ENCODE measurements around the gene SNX1.
"Not testable (repeated sequence)": the region's sequence is repeated elsewhere in the genome, so short reads cannot be mapped to it uniquely, and the experiment has no call there.

SNX1 gene

DNA sequence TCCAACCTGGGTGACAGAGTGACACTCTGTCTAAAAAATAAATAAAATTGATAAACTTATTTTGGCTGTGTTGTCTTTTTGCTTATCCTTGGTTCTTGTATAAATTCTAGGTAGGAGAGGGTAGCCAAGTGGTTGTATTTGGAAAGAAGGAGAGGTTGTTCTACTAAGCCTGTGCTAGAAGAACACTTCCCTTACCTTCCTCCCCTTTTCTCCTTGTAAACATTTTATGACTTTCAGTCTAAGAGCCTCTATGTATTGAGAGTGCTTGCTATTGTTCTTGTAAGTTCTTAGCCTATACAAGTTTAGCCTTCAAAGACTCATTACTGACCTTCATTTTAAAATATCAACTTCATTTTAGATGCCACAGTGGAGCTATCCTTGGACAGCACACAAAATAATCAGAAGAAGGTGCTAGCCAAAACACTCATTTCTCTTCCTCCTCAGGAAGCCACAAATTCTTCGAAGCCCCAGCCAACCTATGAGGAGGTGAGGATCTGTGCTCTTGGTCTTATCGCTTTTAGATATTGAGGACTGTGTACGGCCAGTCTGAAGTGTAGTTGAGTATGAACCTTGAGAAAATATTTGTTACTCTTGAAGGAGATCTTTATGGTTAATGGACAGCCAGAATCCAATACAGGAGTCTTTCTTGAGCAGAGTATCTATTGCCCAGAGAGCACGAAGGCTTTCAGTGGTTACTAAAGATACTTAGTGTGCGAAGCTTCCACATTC lies 22.1 kb downstream of the SNX1 start:
- DNase-seq (ENCODE audit: low spot score) = no peak

DNA sequence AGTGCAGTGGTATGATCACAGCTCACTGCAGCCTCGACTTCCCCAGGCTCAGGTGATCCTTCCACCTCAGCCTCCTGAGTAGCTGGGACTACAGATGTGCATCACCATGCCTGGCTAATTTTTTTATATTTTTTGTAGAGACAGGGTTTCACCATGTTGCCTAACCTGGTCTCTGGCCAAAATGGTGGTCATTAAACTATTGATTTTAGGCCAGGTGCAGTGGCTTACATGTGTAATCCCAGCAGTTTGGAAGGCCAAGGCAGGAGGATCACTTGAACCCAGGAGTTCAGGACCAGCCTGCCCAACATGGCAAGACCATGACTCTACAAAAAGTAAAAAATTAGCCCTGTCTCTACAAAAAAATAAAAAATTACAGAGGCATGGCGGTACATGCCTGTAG lies 24.5 kb downstream of the SNX1 start:
- not testable (repeated sequence) for DNase-seq (ENCODE audit: low spot score)

GRCh38 chr15:64121614-64122013 lies 25.8 kb downstream of the SNX1 start:
- DNase-seq (ENCODE audit: low spot score) = no peak

- DNase-seq (ENCODE audit: low spot score) = no peak
Observed at GRCh38 chr15:64122444-64122843, 26.7 kb downstream of the SNX1 start.

GRCh38 chr15:64122936-64123351 lies 27.2 kb downstream of the SNX1 start:
- DNase-seq (ENCODE audit: low spot score) = no peak

- no peak for DNase-seq (ENCODE audit: low spot score)
Observed at GRCh38 chr15:64125978-64126377, 30.2 kb downstream of the SNX1 start.

DNA sequence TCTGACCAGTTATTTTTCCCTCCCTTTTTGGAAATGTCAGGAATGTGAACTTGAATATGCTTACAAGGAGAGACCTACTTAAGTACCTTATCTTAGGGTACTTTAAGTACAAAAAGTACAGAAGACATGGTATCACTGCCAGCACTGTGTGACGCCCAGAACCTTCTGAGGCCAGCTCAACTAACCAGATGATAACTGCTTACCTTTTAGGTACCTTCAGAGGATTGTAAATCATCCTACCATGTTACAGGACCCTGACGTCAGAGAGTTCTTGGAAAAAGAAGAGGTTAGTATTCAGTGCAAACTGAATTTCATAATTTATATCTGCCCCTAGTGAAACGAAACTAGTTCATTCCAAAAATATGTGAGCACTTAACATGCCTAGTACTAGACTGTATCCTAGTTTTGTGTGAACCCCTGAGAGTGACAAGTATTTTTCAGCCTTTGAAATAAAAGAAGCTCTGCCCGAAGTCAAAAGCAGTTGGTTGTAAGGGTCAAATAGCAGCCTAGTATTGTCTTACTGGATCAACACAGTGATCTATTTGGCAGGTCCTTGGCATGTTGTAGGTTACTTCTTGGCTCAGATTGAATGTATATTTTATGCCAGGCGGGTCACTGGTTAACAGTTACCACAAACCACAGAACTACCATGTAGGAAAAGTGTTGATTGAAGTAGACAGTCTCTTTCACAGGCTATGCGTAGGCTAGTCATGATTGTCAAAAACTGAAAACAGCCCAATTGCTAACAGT lies 31.9 kb downstream of the SNX1 start:
- DNase-seq (ENCODE audit: low spot score) = no peak

- no peak for DNase-seq (ENCODE audit: low spot score)
Observed at GRCh38 chr15:64130159-64130558, 34.4 kb downstream of the SNX1 start.

GRCh38 chr15:64131547-64131946 lies 35.8 kb downstream of the SNX1 start:
- DNase-seq (ENCODE audit: low spot score) = no peak

DNA sequence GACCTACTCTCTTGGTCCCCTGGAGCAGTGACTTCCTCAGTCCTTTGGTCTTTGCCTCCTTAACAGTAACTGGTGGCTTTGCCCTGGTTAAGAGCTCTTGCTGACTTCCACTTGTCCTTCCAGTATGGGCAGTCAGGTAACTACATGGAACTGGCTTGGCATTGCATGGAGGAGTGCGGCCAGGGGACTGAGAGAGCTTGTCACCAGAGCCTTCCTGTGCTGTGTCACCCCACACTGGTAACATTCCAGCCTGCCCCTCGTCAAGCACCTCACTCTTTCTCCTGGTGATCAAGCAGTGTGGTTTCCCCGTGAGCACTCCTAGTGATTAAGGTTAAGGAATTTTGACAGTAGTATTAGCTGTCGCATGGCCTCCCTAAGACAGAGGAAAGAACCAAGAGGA lies 36.4 kb downstream of the SNX1 start:
- DNase-seq (ENCODE audit: low spot score) = no peak

- DNase-seq (ENCODE audit: low spot score) = no peak
Observed at GRCh38 chr15:64133623-64134344, 38.0 kb downstream of the SNX1 start.

DNA sequence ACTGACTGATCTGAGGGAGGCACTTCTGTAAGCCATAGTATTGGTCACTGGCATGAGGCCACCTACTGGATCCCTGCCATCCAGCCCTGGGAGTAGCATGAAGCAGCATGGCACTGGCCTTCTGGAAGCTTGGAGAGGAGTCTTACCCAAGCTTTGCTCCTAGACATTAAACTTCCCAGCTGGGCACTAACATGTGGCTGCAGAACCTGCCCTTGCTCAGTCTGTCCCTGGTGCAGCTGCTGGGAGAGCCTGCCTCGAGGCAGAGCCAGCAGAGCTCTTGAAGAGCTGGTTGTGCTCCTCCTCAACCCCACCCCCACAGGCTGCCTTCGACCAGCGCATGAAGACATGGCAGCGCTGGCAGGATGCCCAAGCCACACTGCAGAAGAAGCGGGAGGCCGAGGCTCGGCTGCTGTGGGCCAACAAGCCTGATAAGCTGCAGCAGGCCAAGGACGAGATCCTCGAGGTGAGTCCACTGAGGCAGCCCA lies 38.6 kb downstream of the SNX1 start:
- DNase-seq (ENCODE audit: low spot score) = no peak

DNA sequence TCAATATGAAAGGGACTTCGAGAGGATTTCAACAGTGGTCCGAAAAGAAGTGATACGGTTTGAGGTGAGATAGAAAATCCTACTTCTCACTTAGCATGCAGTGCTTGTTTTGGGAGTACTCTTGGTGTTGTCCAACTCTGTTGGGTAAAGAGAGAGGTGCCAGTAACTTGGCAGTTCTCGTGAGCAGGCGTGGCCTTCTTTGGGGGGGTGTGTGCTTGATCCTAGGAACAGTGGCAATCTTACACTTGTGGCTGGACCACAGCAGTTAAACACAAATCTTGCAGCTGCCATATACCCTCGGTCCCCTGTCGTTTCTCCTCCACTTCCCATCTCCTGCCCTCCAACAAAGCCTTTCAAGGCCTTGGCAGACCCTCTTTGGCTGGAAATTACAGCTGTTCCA lies 40.6 kb downstream of the SNX1 start:
- DNase-seq (ENCODE audit: low spot score) = no peak

- no peak for DNase-seq (ENCODE audit: low spot score)
Observed at GRCh38 chr15:64137226-64137833, 41.5 kb downstream of the SNX1 start.

DNA sequence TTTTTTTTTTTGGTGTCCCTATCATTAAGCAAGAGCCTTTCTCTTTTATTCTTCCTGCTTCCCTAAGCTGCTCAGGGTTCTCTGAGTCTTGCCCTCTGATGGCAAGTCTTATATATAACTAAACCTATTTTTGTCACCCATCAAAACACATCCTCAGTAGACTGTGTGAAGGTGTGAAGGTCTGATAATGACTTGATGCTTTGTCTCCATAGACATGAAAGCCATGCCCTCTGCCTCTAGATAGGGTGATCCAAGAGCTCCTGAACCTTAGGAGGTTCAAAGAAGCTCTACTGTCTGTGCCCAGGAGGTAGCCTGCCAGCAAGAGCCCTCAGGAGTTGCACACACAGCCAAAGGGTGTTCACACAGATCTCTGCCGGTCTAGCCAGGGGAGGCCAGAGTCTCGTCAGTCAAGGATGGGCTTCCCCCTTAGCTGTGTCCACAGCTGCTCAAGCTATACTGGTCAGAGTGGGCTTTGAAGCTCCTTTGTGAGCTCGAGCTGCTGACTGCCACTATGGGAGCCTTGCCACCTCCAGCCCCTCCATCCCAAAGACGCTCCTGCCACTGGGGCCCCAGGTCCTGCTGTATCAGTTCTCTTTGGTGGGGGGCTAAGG lies 42.7 kb downstream of the SNX1 start:
- DNase-seq (ENCODE audit: low spot score) = no peak

DNA sequence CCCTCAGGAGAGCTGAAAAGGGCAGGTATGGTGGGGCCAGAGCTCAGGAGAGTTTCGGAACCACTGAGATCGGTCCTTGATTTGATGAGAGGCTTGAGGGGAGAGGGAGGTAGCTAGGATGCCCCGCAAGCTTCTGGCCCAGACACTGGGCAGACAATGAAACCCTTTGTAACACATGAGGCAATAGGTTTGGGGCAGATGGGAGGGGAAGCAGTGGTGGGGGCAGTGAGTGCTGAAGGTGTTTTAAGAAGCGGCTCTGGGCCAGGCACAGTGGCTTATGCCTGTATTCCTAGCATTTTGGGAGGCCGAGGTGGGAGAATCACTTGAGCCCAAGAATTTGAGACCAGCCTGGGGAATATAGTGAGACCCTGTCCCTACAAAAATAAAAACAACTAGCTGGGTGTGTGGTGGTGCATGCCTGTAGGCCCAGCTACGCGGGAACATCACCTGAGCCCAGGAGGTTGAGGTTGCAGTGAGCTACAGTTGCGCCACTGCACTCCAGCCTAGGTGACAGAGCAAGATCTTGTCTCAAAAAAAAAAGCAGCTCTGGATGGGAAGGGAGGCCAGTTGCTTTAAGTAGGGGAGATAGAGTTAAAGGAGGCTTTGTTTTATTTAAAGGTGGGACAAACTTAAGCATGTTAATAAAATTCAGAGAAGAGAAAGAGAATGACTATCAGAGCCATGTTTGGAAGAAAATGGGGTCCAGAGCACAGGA lies 46.2 kb downstream of the SNX1 start:
- no peak for DNase-seq (ENCODE audit: low spot score)

DNA sequence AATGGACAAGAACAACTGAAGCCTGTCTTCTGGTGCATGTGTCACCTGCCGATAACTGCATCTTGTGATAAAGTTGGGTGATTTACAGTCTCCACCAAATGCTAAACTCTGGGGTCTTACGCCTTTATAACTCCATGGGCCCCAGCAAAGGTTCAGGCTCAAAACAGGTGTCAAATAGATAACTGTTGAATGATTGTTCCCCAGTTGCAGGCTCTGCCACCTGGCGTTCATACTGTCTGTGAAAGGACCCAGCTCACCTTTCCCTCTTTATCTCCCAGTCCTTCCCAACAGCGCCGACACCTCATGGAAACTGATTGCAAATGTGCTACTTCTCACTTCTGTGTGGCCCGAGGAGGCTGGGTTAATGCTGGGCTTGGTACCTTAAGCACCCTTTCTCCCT lies 47.5 kb downstream of the SNX1 start:
- no peak for DNase-seq (ENCODE audit: low spot score)

GRCh38 chr15:64144192-64144564 lies 48.4 kb downstream of the SNX1 start:
- no peak for DNase-seq (ENCODE audit: low spot score)

GRCh38 chr15:64144565-64145281 lies 48.9 kb downstream of the SNX1 start:
- DNase-seq (ENCODE audit: low spot score) = no peak

- no peak for DNase-seq (ENCODE audit: low spot score)
Observed at GRCh38 chr15:64146041-64146440, 50.3 kb downstream of the SNX1 start.

- DNase-seq (ENCODE audit: low spot score) = no peak
Observed at GRCh38 chr15:64146520-64146884, 50.7 kb downstream of the SNX1 start.

Data from HuH-7 (cell line).